SK-N-SH (cell line): ENCODE measurements around the gene LSMEM2. TPM values are rescaled to one million over a fixed set of nuclear protein-coding genes. Genes with fewer than 3 reads are reported as not detected.

Experiments used
- CTCF ChIA-PET: fragments of 300-600, 350-600 bp; formaldehyde crosslinking; extraction: SDS; loops from one replicate; lab custom pipeline; 2021; lab: Yijun Ruan, JAX
- POLR2A ChIA-PET: fragments of 350-600 bp; sonication (Branson Sonifier 250); formaldehyde crosslinking; extraction: SDS; loops from one replicate; lab custom pipeline; 2020; ENCODE audit warnings: antibody characterized with exemption, inconsistent platforms; lab: Yijun Ruan, JAX
- DNase-seq: peaks from one replicate; pipeline ENCODE4 v3.0.0; 2012
- H2AFZ ChIP-seq: fragments of 200-600 bp; sonication (generic); 2 replicates; pipeline ENCODE4 v1.8.1; 2016; ENCODE audit warnings: antibody characterized with exemption, mild to moderate bottlenecking, low read depth
- H3F3A ChIP-seq: fragments of 200-600 bp; sonication (generic); replicated peaks from 2 replicates; pipeline ENCODE3; 2016; ENCODE audit warnings: antibody characterized with exemption, mild to moderate bottlenecking; ENCODE audit not compliant: insufficient read depth
- H3K27ac ChIP-seq, 2 experiments: fragments of 200-500 bp in 1 of 2; fragments of 200-600 bp in 1 of 2; sonication (Bioruptor generic) in 1 of 2; sonication (generic), shearing (Covaris generic) in 1 of 2; 2 replicates each; pipeline versions ENCODE4 v1.5.1 to v1.6.1; 2014 to 2016; ENCODE audit warnings: low read depth in 2 of 2, inconsistent platforms in 1 of 2, low read length in 1 of 2, mild to moderate bottlenecking in 1 of 2, mixed read lengths in 1 of 2
- H3K27me3 ChIP-seq: fragments of 200-600 bp; sonication (generic), shearing (Covaris generic); 2 replicates; pipeline ENCODE4 v1.6.1; 2016; ENCODE audit warnings: mixed run types; ENCODE audit not compliant: insufficient read depth
- H3K36me3 ChIP-seq, 2 experiments: fragments of 200-500 bp in 1 of 2; fragments of 200-600 bp in 1 of 2; sonication (Bioruptor generic) in 1 of 2; sonication (generic) in 1 of 2; replicated peaks in 1 of 2; 2 replicates each; pipeline versions ENCODE3 to v1.5.1; 2014 to 2016; ENCODE audit warnings: low read length in 1 of 2, mild to moderate bottlenecking in 1 of 2; ENCODE audit not compliant: insufficient read depth in 2 of 2, control insufficient read depth in 1 of 2
- H3K4me1 ChIP-seq, 2 experiments: fragments of 200-500 bp in 1 of 2; fragments of 200-600 bp in 1 of 2; sonication (Bioruptor generic) in 1 of 2; sonication (generic), shearing (Covaris generic) in 1 of 2; 2 replicates each; pipeline versions ENCODE4 v1.5.1 to v1.6.1; 2014 to 2016; ENCODE audit warnings: low read depth in 1 of 2, low read length in 1 of 2, mixed run types in 1 of 2; ENCODE audit not compliant: insufficient read depth in 2 of 2, control insufficient read depth in 1 of 2
- H3K4me2 ChIP-seq: fragments of 200-600 bp; sonication (generic), shearing (Covaris generic); 2 replicates; pipeline ENCODE4 v1.6.1; 2017; ENCODE audit warnings: mixed run types
- H3K4me3 ChIP-seq, 2 experiments: fragments of 200-500 bp in 1 of 2; fragments of 200-600 bp in 1 of 2; sonication (Bioruptor generic) in 1 of 2; sonication (generic), shearing (Covaris generic) in 1 of 2; 2 replicates each; pipeline versions ENCODE4 v1.5.1 to v1.8.1; 2014 to 2016; ENCODE audit warnings: low read depth in 2 of 2, inconsistent platforms in 1 of 2, low read length in 1 of 2, mild to moderate bottlenecking in 1 of 2, mixed read lengths in 1 of 2, moderate library complexity in 1 of 2
- H3K79me2 ChIP-seq: fragments of 200-600 bp; sonication (generic); 2 replicates; pipeline ENCODE4 v1.8.1; 2017; ENCODE audit warnings: mild to moderate bottlenecking; ENCODE audit not compliant: insufficient read depth
- H3K9ac ChIP-seq: fragments of 200-600 bp; sonication (generic); 2 replicates; pipeline ENCODE4 v1.6.1; 2017; ENCODE audit warnings: mixed run types
- H3K9me2 ChIP-seq: fragments of 200-600 bp; sonication (generic); 2 replicates; pipeline ENCODE4 v1.6.1; 2017; ENCODE audit warnings: mixed run types
- H3K9me3 ChIP-seq: fragments of 200-600 bp; sonication (generic); 2 replicates; pipeline ENCODE4 v1.6.1; 2017; ENCODE audit warnings: mixed run types, mild to moderate bottlenecking, moderate library complexity
- H4K20me1 ChIP-seq: fragments of 200-600 bp; sonication (generic); 2 replicates; pipeline ENCODE4 v1.6.1; 2017; ENCODE audit warnings: mild to moderate bottlenecking, mixed run types; ENCODE audit not compliant: insufficient read depth
- EZH2phosphoT487 ChIP-seq: fragments of 200-600 bp; sonication (generic); IDR thresholded peaks from 2 replicates; pipeline ENCODE4 v1.6.1; 2017; ENCODE audit warnings: low read depth, mixed run types, mild to moderate bottlenecking, antibody characterized with exemption, moderate library complexity, borderline replicate concordance
- FOSL2 ChIP-seq: IDR thresholded peaks from 2 replicates; pipeline ENCODE4 v1.4.0; 2012; ENCODE audit warnings: low read depth, mild to moderate bottlenecking, moderate library complexity, borderline replicate concordance
- FOXM1 ChIP-seq: IDR thresholded peaks from 2 replicates; pipeline ENCODE4 v1.4.0; 2012; ENCODE audit warnings: low read depth, mild to moderate bottlenecking
- IRF3 ChIP-seq: fragments of 150-350 bp; IDR thresholded peaks from 2 replicates; pipeline ENCODE4 v1.6.1; 2016; ENCODE audit warnings: mild to moderate bottlenecking, low read depth, low read length
- MEF2A ChIP-seq: IDR thresholded peaks from 2 replicates; pipeline ENCODE4 v1.4.0; 2012; ENCODE audit warnings: low read depth, borderline replicate concordance
- MXI1 ChIP-seq: IDR thresholded peaks from 2 replicates; pipeline ENCODE4 v1.6.1; 2012; ENCODE audit warnings: mild to moderate bottlenecking, low read depth, low read length, improper control_type of control experiment
- NFIC ChIP-seq: IDR thresholded peaks from 2 replicates; pipeline ENCODE4 v1.4.0; 2012; ENCODE audit warnings: borderline replicate concordance
- PBX3 ChIP-seq: IDR thresholded peaks from 2 replicates; pipeline ENCODE4; 2012
- POLR2AphosphoS5 ChIP-seq: IDR thresholded peaks from 2 replicates; pipeline ENCODE4 v1.6.1; 2012; ENCODE audit warnings: low read depth, low read length
- RCOR1 ChIP-seq: fragments of 150-350 bp; IDR thresholded peaks from 2 replicates; pipeline ENCODE4 v1.6.1; 2017; ENCODE audit warnings: antibody characterized with exemption, low read length
- SIN3A ChIP-seq: IDR thresholded peaks from 2 replicates; pipeline ENCODE4 v1.6.1; 2012; ENCODE audit warnings: low read depth, mild to moderate bottlenecking, low read length, moderate library complexity, borderline replicate concordance
- SMC3 ChIP-seq: IDR thresholded peaks from 2 replicates; pipeline ENCODE4 v1.6.1; 2012; ENCODE audit warnings: low read depth, low read length, improper control_type of control experiment
- TCF12 ChIP-seq: IDR thresholded peaks from 2 replicates; pipeline ENCODE4 v1.4.0; 2012
- TEAD4 ChIP-seq: IDR thresholded peaks from 2 replicates; pipeline ENCODE4 v1.4.0; 2012; ENCODE audit warnings: mild to moderate bottlenecking, borderline replicate concordance; ENCODE audit not compliant: insufficient read depth
- USF1 ChIP-seq: IDR thresholded peaks from 2 replicates; pipeline ENCODE4 v1.4.0; 2012; ENCODE audit warnings: low read depth, borderline replicate concordance
- USF2 ChIP-seq: fragments of 150-350 bp; IDR thresholded peaks from 2 replicates; pipeline ENCODE4 v1.6.1; 2017; ENCODE audit warnings: antibody characterized with exemption, low read length, low read depth, borderline replicate concordance
- YY1 ChIP-seq: IDR thresholded peaks from 2 replicates; pipeline ENCODE4 v1.4.0; 2012; ENCODE audit warnings: low read depth, mild to moderate bottlenecking
- WGBS: methylation state at CpG from one replicate; pipeline ENCODE4 v1.1.6; 2017; ENCODE audit warnings: low lambda C conversion rate; 5-methylcytosine and 5-hydroxymethylcytosine counted together
- polyA plus RNA-seq, 3 experiments: library from polyadenylated mRNA; depleted of rRNA; stranded (reverse); fragments of >200 nt; gene quantifications; 2 replicates each; pipeline ENCODE4 v1.2.3, GENCODE V29; 2012

The LSMEM2 gene
- polyA plus RNA-seq, 1 of the 3 experiments (the other 2 are of a cell fraction) = 0.03 TPM

- POLR2A ChIA-PET = no interaction called here
- no peak overlapping the region for H3K4me3 ChIP-seq
- 80% methylated on average over 5 of the region's 8 CpGs for WGBS
- H3F3A ChIP-seq = no peaks in the 10 kb centered on the region
- no peaks in the 10 kb centered on the region for H3K9me3 ChIP-seq
- no peaks in the 10 kb centered on the region for H3K27me3 ChIP-seq
- H3K9ac ChIP-seq = no peak overlapping the region
- peaks cover 21% of the 10 kb centered on the region for H3K79me2 ChIP-seq
- TF ChIP-seq YY1 (no peak), SMC3 (no peak), SIN3A (no peak)
- TF ChIP-seq, all 33 proteins: peak for 0
- Histone ChIP-seq H3K9me2 (no peaks in the 10 kb centered on the region), H3K36me3 (peaks cover 0 to 6% of the 10 kb centered on the region in 2 experiments), H2AFZ (no peak overlapping the region), H3K27ac (no peak overlapping the region), H4K20me1 (no peaks in the 10 kb centered on the region), H3K4me2 (no peak overlapping the region), H3K4me1 (peaks cover 13 to 36% of the 10 kb centered on the region in 2 experiments; a peak in 3 of 4 replicates)
- DNase-seq = no peak
- CTCF ChIA-PET = interaction anchor here (0.7 to 1.5 kb wide), 6 partner anchors 21 to 318 kb away, joined by 3 to 5 read pairs (median 4); no protein-coding TSS in a partner anchor
Observed at GRCh38 chr3:50295553-50296431, 16.9 kb downstream of the LSMEM2 start.

- no peak overlapping the region for H3K4me3 ChIP-seq
- peaks cover 0 to 6% of the 10 kb centered on the region in 2 experiments for H3K36me3 ChIP-seq
- H3K9ac ChIP-seq = no peak overlapping the region
- H4K20me1 ChIP-seq = no peaks in the 10 kb centered on the region
- CTCF ChIA-PET = interaction anchor here (0.5 to 3.4 kb wide), 3 partner anchors 27 to 84 kb away, joined by 3 to 16 read pairs (median 7); no protein-coding TSS in a partner anchor
- POLR2A ChIA-PET = no interaction called here
- H3K27me3 ChIP-seq = no peaks in the 10 kb centered on the region
- peaks cover 11% of the 10 kb centered on the region for H3K79me2 ChIP-seq
- no peak overlapping the region for H2AFZ ChIP-seq
- H3K9me2 ChIP-seq = no peaks in the 10 kb centered on the region
- DNase-seq = no peak
- WGBS = 94% methylated on average over 3 of the region's 18 CpGs
- no peaks in the 10 kb centered on the region for H3K9me3 ChIP-seq
- H3F3A ChIP-seq = no peaks in the 10 kb centered on the region
- H3K4me2 ChIP-seq = no peak overlapping the region
- peaks cover 13 to 30% of the 10 kb centered on the region in 2 experiments; a peak in 3 of 4 replicates for H3K4me1 ChIP-seq
- H3K27ac ChIP-seq = no peak overlapping the region
- TF ChIP-seq YY1 (no peak), MXI1 (no peak), MEF2A (no peak), USF2 (no peak), TEAD4 (no peak), EZH2phosphoT487 (no peak), RCOR1 (no peak), PBX3 (no peak), POLR2AphosphoS5 (no peak), NFIC (no peak), TCF12 (no peak), FOXM1 (no peak), USF1 (no peak), IRF3 (no peak), FOSL2 (no peak)
Observed at GRCh38 chr3:50296721-50297383, 18.0 kb downstream of the LSMEM2 start.
